GM10847 (cell line): ENCODE measurements around the gene GFPT2.

Source experiments
- POLR2A ChIP-seq: IDR thresholded peaks from 2 replicates; pipeline ENCODE4 v1.6.1; 2011; ENCODE audit not compliant: insufficient read length; ENCODE audit errors: extremely low read depth

The GFPT2 gene

GRCh38 chr5:180367300-180367699 is 14.2 kb upstream of the GFPT2 start:
- TF ChIP-seq POLR2A, result no peak

- TF ChIP-seq POLR2A, result no peak
Measured at GRCh38 chr5:180366326-180366725, 13.2 kb upstream of the GFPT2 start.

GRCh38 chr5:180365829-180366228 is 12.7 kb upstream of the GFPT2 start:
- TF ChIP-seq POLR2A, result no peak

GRCh38 chr5:180364306-180364856 is 11.2 kb upstream of the GFPT2 start:
- no peak for TF ChIP-seq POLR2A

GRCh38 chr5:180360078-180360957 is 7.2 kb upstream of the GFPT2 start:
- no peak for TF ChIP-seq POLR2A

- no peak for TF ChIP-seq POLR2A
Measured at GRCh38 chr5:180358694-180359093, 5.6 kb upstream of the GFPT2 start.

GRCh38 chr5:180358179-180358578 is 5.0 kb upstream of the GFPT2 start:
- TF ChIP-seq POLR2A, result no peak

- TF ChIP-seq POLR2A, result no peak
Measured at GRCh38 chr5:180354966-180355365, 1.8 kb upstream of the GFPT2 start.

- no peak for TF ChIP-seq POLR2A
Measured at GRCh38 chr5:180353980-180354452, 880 bp upstream of the GFPT2 start.

- TF ChIP-seq POLR2A, result no peak
Measured at GRCh38 chr5:180352116-180353047, 754 bp downstream of the GFPT2 start.

GRCh38 chr5:180350711-180351465 is 2.2 kb downstream of the GFPT2 start:
- no peak for TF ChIP-seq POLR2A

GRCh38 chr5:180350296-180350695 is 2.8 kb downstream of the GFPT2 start:
- no peak for TF ChIP-seq POLR2A

- no peak for TF ChIP-seq POLR2A
Measured at GRCh38 chr5:180349391-180349790, 3.7 kb downstream of the GFPT2 start.

- no peak for TF ChIP-seq POLR2A
Measured at GRCh38 chr5:180348336-180348735, 4.8 kb downstream of the GFPT2 start.

- TF ChIP-seq POLR2A, result no peak
Measured at GRCh38 chr5:180347702-180348101, 5.4 kb downstream of the GFPT2 start.
